K562 (cell line): Measurements from ENCODE around the gene CLDN10. TPM values are rescaled to one million over a fixed set of nuclear protein-coding genes. Genes with fewer than 3 reads are reported as not detected.

Source experiments
- ATAC-seq: fragments of 200-7000 bp; cut with Tn5 transposase; 3 replicates; pipeline ENCODE4 v1.9.1; 2020; ENCODE audit warnings: moderate library complexity
- BruUV-seq: library from RNA; stranded (reverse); fragments of 400-500 nt; replicated peaks from 2 replicates; lab custom pipeline; 2021; lab: Mats Ljungman, UMichigan
- CTCF ChIA-PET: fragments of 300-600 bp; formaldehyde crosslinking; extraction: SDS; loops from one replicate; lab custom pipeline; 2021; ENCODE audit warnings: low intra/inter-chr PET ratio; lab: Yijun Ruan, JAX
- POLR2A ChIA-PET: fragments of 300-600, 350-650 bp; sonication (Branson Sonifier 250); formaldehyde crosslinking; extraction: SDS; loops from one replicate; lab custom pipeline; 2021; ENCODE audit warnings: antibody characterized with exemption, inconsistent platforms; lab: Yijun Ruan, JAX
- DNase-seq, 4 experiments: peaks; one replicate each; pipeline versions ENCODE4 v3.0.0 to v3.0.0-alpha.2; 2011 to 2018; ENCODE audit warnings: low spot score in 3 of 4, mixed read lengths in 3 of 4; ENCODE audit errors: extremely low read depth in 1 of 4
- FAIRE-seq: peaks from 2 replicates; lab custom pipeline; 2011; peaks lifted over from hg19 to GRCh38; lab: Jason Lieb, UNC
- H2AFZ ChIP-seq: 2 replicates; pipeline ENCODE4 v1.6.0; 2011; ENCODE audit warnings: low read depth, low read length, control low read depth, inconsistent platforms
- H3K27ac ChIP-seq: fragments of 200-600 bp; 3 replicates; pipeline ENCODE4 v1.8.0; 2011; ENCODE audit warnings: low read depth, mild to moderate bottlenecking, control low read depth, inconsistent platforms, low read length, moderate library complexity, mixed read lengths; ENCODE audit errors: extremely low read depth
- H3K27me3 ChIP-seq, 2 experiments: fragments of 300-600 bp in 1 of 2; 2 replicates in 1 of 2; 3 replicates in 1 of 2; pipeline versions ENCODE4 v1.6.0 to v1.8.0; 2011; ENCODE audit warnings: inconsistent platforms in 2 of 2, low read length in 2 of 2, mild to moderate bottlenecking in 1 of 2, mixed read lengths in 1 of 2, moderate library complexity in 1 of 2; ENCODE audit not compliant: control insufficient read depth in 2 of 2, insufficient read depth in 2 of 2
- H3K36me3 ChIP-seq: fragments of 300-600 bp; 3 replicates; pipeline ENCODE4 v1.8.0; 2011; ENCODE audit warnings: mild to moderate bottlenecking, low read length, inconsistent platforms; ENCODE audit not compliant: control insufficient read depth, insufficient read depth
- H3K4me1 ChIP-seq, 2 experiments: fragments of 200-600 bp in 1 of 2; replicated peaks in 1 of 2; 2 replicates in 1 of 2; 3 replicates in 1 of 2; pipeline versions ENCODE4 v1.5.1 to v1.8.0; 2011; ENCODE audit warnings: inconsistent platforms in 2 of 2, low read length in 2 of 2, mild to moderate bottlenecking in 1 of 2, mixed read lengths in 1 of 2, moderate library complexity in 1 of 2; ENCODE audit not compliant: control insufficient read depth in 2 of 2, insufficient read depth in 2 of 2
- H3K4me2 ChIP-seq: 2 replicates; pipeline ENCODE4 v1.6.1; 2011; ENCODE audit warnings: low read length, control low read depth, inconsistent platforms, mixed read lengths; ENCODE audit not compliant: insufficient read depth
- H3K4me3 ChIP-seq: fragments of 200-600 bp; sonication (generic), shearing (Covaris generic); 2 replicates; pipeline ENCODE4 v1.5.1; 2016; ENCODE audit warnings: control low read depth, inconsistent platforms
- H3K79me2 ChIP-seq: fragments of 200-600 bp; 3 replicates; pipeline ENCODE4 v1.8.0; 2011; ENCODE audit warnings: low read length, inconsistent platforms; ENCODE audit not compliant: control insufficient read depth, insufficient read depth
- H3K9ac ChIP-seq, 2 experiments: 2 replicates each; pipeline versions ENCODE4 v1.6.0 to v1.6.1; 2011; ENCODE audit warnings: low read depth in 2 of 2, low read length in 2 of 2, control low read depth in 1 of 2, inconsistent platforms in 1 of 2, mild to moderate bottlenecking in 1 of 2, mixed read lengths in 1 of 2; ENCODE audit not compliant: insufficient read depth in 1 of 2
- H3K9me1 ChIP-seq: one replicate; pipeline ENCODE4 v1.6.0; 2011; ENCODE audit warnings: inconsistent platforms, mild to moderate bottlenecking, low read length, moderate library complexity; ENCODE audit not compliant: control insufficient read depth, insufficient read depth
- H3K9me3 ChIP-seq: replicated peaks from 2 replicates; pipeline ENCODE4 v1.5.1; 2011; ENCODE audit warnings: low read depth, low read length, inconsistent platforms; ENCODE audit not compliant: control insufficient read depth, insufficient read depth
- H4K20me1 ChIP-seq: replicated peaks from 2 replicates; pipeline ENCODE4 v1.6.1; 2011; ENCODE audit warnings: low read length, inconsistent platforms, mixed read lengths; ENCODE audit not compliant: control insufficient read depth, insufficient read depth
- BRD9 ChIP-seq: fragments of 450-650 bp; IDR thresholded peaks from 2 replicates; pipeline ENCODE4 v1.6.1; 2018; ENCODE audit warnings: low read depth; ENCODE audit not compliant: partially characterized antibody
- C11orf30 ChIP-seq: fragments of 450-650 bp; IDR thresholded peaks from 2 replicates; pipeline ENCODE4 v1.6.1; 2016; ENCODE audit warnings: low read depth, mild to moderate bottlenecking
- GTF2A2 ChIP-seq: IDR thresholded peaks from 2 replicates; pipeline ENCODE4 v1.6.1; 2016; ENCODE audit warnings: mild to moderate bottlenecking, missing genetic modification characterization, missing compliant biosample characterization
- MTA2 ChIP-seq: fragments of 450-650 bp; IDR thresholded peaks from 2 replicates; pipeline ENCODE4 v1.6.1; 2016; ENCODE audit warnings: low read depth
- MTA3 ChIP-seq: fragments of 450-650 bp; formaldehyde crosslinking; IDR thresholded peaks from 2 replicates; pipeline ENCODE4 v1.6.1; 2017; ENCODE audit warnings: mild to moderate bottlenecking, borderline replicate concordance
- TRIM28 ChIP-seq: fragments of 450-650 bp; IDR thresholded peaks from 2 replicates; pipeline ENCODE4 v1.6.1; 2017
- ZFP1 ChIP-seq: fragments of 450-650 bp; formaldehyde crosslinking; IDR thresholded peaks from 2 replicates; pipeline ENCODE4 v1.4.0; 2020; ENCODE audit warnings: mild to moderate bottlenecking, mixed read lengths
- ZNF146 ChIP-seq: IDR thresholded peaks from one replicate; pipeline ENCODE4 v1.6.1; 2018; ENCODE audit warnings: missing compliant biosample characterization; ENCODE audit not compliant: unreplicated experiment
- WGBS: fragments of 100-300 bp; shearing (Covaris generic); methylation state at CpG from one replicate; pipeline ENCODE4 v1.1.6; 2016; ENCODE audit warnings: low coverage, mixed read lengths; ENCODE audit not compliant: insufficient coverage; ENCODE audit errors: missing lambda C conversion rate; 5-methylcytosine and 5-hydroxymethylcytosine counted together
- in situ Hi-C: fragments of 300-500 bp; cut with MboI; formaldehyde crosslinking; loops from 4 replicates; pipeline ENCODE4 v1.15.0; 2018; ENCODE audit warnings: inconsistent platforms, mixed read lengths
- intact Hi-C: fragments of 100-400 bp; cut with micrococcal nuclease; formaldehyde crosslinking; loops from 2 replicates; pipeline ENCODE4 v1.14.2; 2022
- polyA plus RNA-seq, 8 experiments: library from polyadenylated mRNA; depleted of rRNA in 4 of 8; stranded (reverse) in 5 of 8; unstranded in 3 of 8; fragments of >200 nt; fragmentation: Nextera tagmentation in 2 of 8; fragmentation: Illumina TruSeq in 1 of 8; extraction: Ambion mirVana in 2 of 8; extraction: Trizol in 1 of 8; gene quantifications; 2 replicates each; pipeline versions ENCODE4 v1.2.1 to v1.2.3, GENCODE V29; 2011 to 2014; ENCODE audit warnings: inconsistent platforms in 1 of 8, missing spikeins in 1 of 8
- total RNA-seq, 7 experiments: library from RNA; depleted of rRNA in 6 of 7; stranded (reverse); fragments of >200 nt in 6 of 7; fragmentation: Illumina TruSeq in 2 of 7; extraction: Trizol in 2 of 7; gene quantifications; 2 replicates each; pipeline versions ENCODE4 v1.2.1 to v1.2.3, GENCODE V29; 2011 to 2021; ENCODE audit warnings: low replicate concordance in 1 of 7
- TF ChIP-seq, protein P1 (sequence below): sonication (generic); formaldehyde crosslinking; IDR thresholded peaks from 2 replicates; pipeline ENCODE4 v1.8.0; 2022; ENCODE audit warnings: missing genetic modification reagents, mild to moderate bottlenecking, moderate library complexity, borderline replicate concordance

The CLDN10 gene
- total and polyA plus RNA-seq, 9 of the 15 experiments (the other 6 are each of a cell fraction or from before 2014, with no cell fraction given) = not detected

GRCh38 chr13:95512424-95512823, 40.1 kb upstream of the CLDN10 start:
- intact Hi-C loops (no loop called here), in situ Hi-C loops (loop anchor here (25.0 kb wide), 1 partner anchor 1450 kb away; no protein-coding TSS in a partner anchor)
- Histone ChIP-seq H3K79me2 (no peaks in the 10 kb centered on the region), H3K9me3 (no peaks in the 10 kb centered on the region), H3K4me2 (no peak overlapping the region), H3K4me1 (no peaks in the 10 kb centered on the region), H3K27me3 (no peaks in the 10 kb centered on the region; a peak in 1 of 5 replicates), H3K9me1 (no peaks in the 10 kb centered on the region), H3K9ac (no peak overlapping the region), H4K20me1 (no peaks in the 10 kb centered on the region), H3K4me3 (no peak overlapping the region), H2AFZ (no peak overlapping the region), H3K36me3 (no peaks in the 10 kb centered on the region), H3K27ac (no peak overlapping the region)
- CTCF ChIA-PET = no interaction called here
- no peak for DNase-seq
- no TSS peak for BruUV-seq
- ATAC-seq = no peak
- TF ChIP-seq ZNF146 (CRISPR knock-in tag) (no peak), BRD9 (no peak), GTF2A2 (tag) (no peak), MTA2 (no peak), MTA3 (no peak), ZFP1 (CRISPR knock-in tag) (no peak), C11orf30 (no peak), TRIM28 (no peak)
- TF ChIP-seq, protein P1, sequence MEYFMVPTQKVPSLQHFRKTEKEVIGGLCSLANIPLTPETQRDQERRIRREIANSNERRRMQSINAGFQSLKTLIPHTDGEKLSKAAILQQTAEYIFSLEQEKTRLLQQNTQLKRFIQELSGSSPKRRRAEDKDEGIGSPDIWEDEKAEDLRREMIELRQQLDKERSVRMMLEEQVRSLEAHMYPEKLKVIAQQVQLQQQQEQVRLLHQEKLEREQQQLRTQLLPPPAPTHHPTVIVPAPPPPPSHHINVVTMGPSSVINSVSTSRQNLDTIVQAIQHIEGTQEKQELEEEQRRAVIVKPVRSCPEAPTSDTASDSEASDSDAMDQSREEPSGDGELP = no peak
- POLR2A ChIA-PET = no interaction called here
- no peak for FAIRE-seq
- 0% methylated on average over 3 of the region's 3 CpGs for WGBS
